Astrocyte (in vitro differentiated cells and primary cell): ENCODE measurements around the gene PPARG.

ENCODE experiments used
- CTCF ChIP-seq: IDR thresholded peaks from 2 replicates; pipeline ENCODE4 v1.5.1; 2011; ENCODE audit warnings: low read depth, mild to moderate bottlenecking, inconsistent platforms, low read length, moderate library complexity; ENCODE audit not compliant: insufficient read depth
- EZH2 ChIP-seq: IDR thresholded peaks from 2 replicates; pipeline ENCODE4 v1.6.1; 2012; ENCODE audit warnings: mild to moderate bottlenecking, low read length, inconsistent platforms; ENCODE audit not compliant: insufficient read depth

- no peak for TF ChIP-seq CTCF
- TF ChIP-seq EZH2, result no peak
Measured at GRCh38 chr3:12363397-12364195, 74.7 kb downstream of the PPARG start.
